GM19438 (cell line): ENCODE measurements around the gene EIPR1.

Experiments
- ATAC-seq: cut with Tn5 transposase; IDR thresholded peaks from one replicate; pipeline ENCODE4 v1.9.1; 2021; ENCODE audit warnings: low read depth; ENCODE audit not compliant: unreplicated experiment

EIPR1 gene

GRCh38 chr2:3326182-3326537, 51.5 kb downstream of the EIPR1 start:
- no peak for ATAC-seq

GRCh38 chr2:3325458-3326181, 52.0 kb downstream of the EIPR1 start:
- no peak for ATAC-seq

GRCh38 chr2:3324404-3325281, 53.0 kb downstream of the EIPR1 start:
- no peak for ATAC-seq

- no peak for ATAC-seq
Measured at GRCh38 chr2:3324036-3324386, 53.6 kb downstream of the EIPR1 start.

GRCh38 chr2:3323360-3324035, 54.1 kb downstream of the EIPR1 start:
- no peak for ATAC-seq

GRCh38 chr2:3322311-3322970, 55.2 kb downstream of the EIPR1 start:
- ATAC-seq, result no peak

GRCh38 chr2:3321825-3322224, 55.8 kb downstream of the EIPR1 start:
- no peak for ATAC-seq

GRCh38 chr2:3320910-3321605, 56.6 kb downstream of the EIPR1 start:
- no peak for ATAC-seq

GRCh38 chr2:3319745-3320566, 57.7 kb downstream of the EIPR1 start:
- no peak for ATAC-seq

- no peak for ATAC-seq
Measured at GRCh38 chr2:3319134-3319533, 58.5 kb downstream of the EIPR1 start.

- no peak for ATAC-seq
Measured at GRCh38 chr2:3317871-3318590, 59.6 kb downstream of the EIPR1 start.

- no peak for ATAC-seq
Measured at GRCh38 chr2:3317277-3317685, 60.3 kb downstream of the EIPR1 start.

- no peak for ATAC-seq
Measured at GRCh38 chr2:3316456-3317276, 61.0 kb downstream of the EIPR1 start.

- no peak for ATAC-seq
Measured at GRCh38 chr2:3314626-3315025, 63.0 kb downstream of the EIPR1 start.

- ATAC-seq, result no peak
Measured at GRCh38 chr2:3313781-3314375, 63.7 kb downstream of the EIPR1 start.

- no peak for ATAC-seq
Measured at GRCh38 chr2:3312576-3313345, 64.9 kb downstream of the EIPR1 start.

GRCh38 chr2:3311601-3312000, 66.0 kb downstream of the EIPR1 start:
- no peak for ATAC-seq
